Kidney (tissue), 14 donors: ENCODE data around the gene DISC1. TPM values are rescaled to one million over a fixed set of nuclear protein-coding genes. Genes with fewer than 3 reads are reported as not detected.

Source experiments
- DNase-seq, 5 donors: peaks; one replicate each; pipeline ENCODE4 v3.0.0-alpha.2; 2013 to 2020
- FAIRE-seq: peaks from 2 replicates; lab custom pipeline; 2012; peaks lifted over from hg19 to GRCh38; lab: Jason Lieb, UNC
- H3K27ac ChIP-seq, 2 donors: one replicate each; pipeline ENCODE4 v1.7.0; 2013; ENCODE audit warnings: low read depth in 2 of 2, low read length in 2 of 2, inconsistent platforms in 1 of 2
- H3K27me3 ChIP-seq: one replicate; pipeline ENCODE4 v1.7.1; 2013; ENCODE audit warnings: low read length, inconsistent platforms; ENCODE audit not compliant: control insufficient read depth, insufficient read depth
- H3K36me3 ChIP-seq, 3 donors: one replicate each; pipeline versions ENCODE4 v1.7.0 to v1.7.1; 2013; ENCODE audit warnings: low read length in 3 of 3, control low read depth in 1 of 3, inconsistent platforms in 1 of 3; ENCODE audit not compliant: insufficient read depth in 3 of 3, control insufficient read depth in 2 of 3
- H3K4me1 ChIP-seq, 3 donors: one replicate each; pipeline versions ENCODE4 v1.7.0 to v1.7.1; 2013; ENCODE audit warnings: low read length in 3 of 3, inconsistent platforms in 1 of 3, low read depth in 1 of 3; ENCODE audit not compliant: control insufficient read depth in 2 of 3, insufficient read depth in 2 of 3
- H3K4me3 ChIP-seq, 3 donors: one replicate each; pipeline versions ENCODE4 v1.7.0 to v1.8.1; 2013; ENCODE audit warnings: low read length in 3 of 3, control low read depth in 1 of 3, inconsistent platforms in 1 of 3
- H3K9ac ChIP-seq, 3 donors: one replicate each; pipeline versions ENCODE4 v1.7.0 to v1.7.1; 2013; ENCODE audit warnings: low read length in 3 of 3, control low read depth in 1 of 3, inconsistent platforms in 1 of 3
- H3K9me3 ChIP-seq, 3 donors: one replicate each; pipeline versions ENCODE4 v1.7.0 to v1.7.1; 2013; ENCODE audit warnings: low read length in 3 of 3, control low read depth in 1 of 3, inconsistent platforms in 1 of 3; ENCODE audit not compliant: control insufficient read depth in 2 of 3, insufficient read depth in 1 of 3
- intact Hi-C: fragments of 100-400 bp; cut with DNase I; formaldehyde crosslinking; loops from one replicate; pipeline ENCODE4 v1.11.1; 2022
- polyA plus RNA-seq: library from polyadenylated mRNA; stranded (reverse); fragments of 350-450 nt; fragmentation: Illumina TruSeq; extraction: RNeasy Lipid Tissue Mini Kit (QIAGEN cat#74804); gene quantifications from one replicate; pipeline ENCODE4 v1.2.3, GENCODE V29; 2014; ENCODE audit warnings: low read depth, low replicate concordance; ENCODE audit not compliant: insufficient read depth
- total RNA-seq: library from RNA; stranded (reverse); fragmentation: NEBNext Ultra II Directional; extraction: Animal tissue kit (Norgen Biotek cat#: 25700); gene quantifications from one replicate; pipeline ENCODE4 v1.2.1, GENCODE V29; 2021
- TF ChIP-seq, protein P1 (sequence below): IDR thresholded peaks from 3 replicates; pipeline ENCODE4 v1.5.1; 2012; ENCODE audit warnings: mild to moderate bottlenecking, moderate library complexity, borderline replicate concordance; ENCODE audit not compliant: insufficient read depth; ENCODE audit errors: extremely low read depth
- donor health status: control.
- donor health status: control.
- donor health status: control.
- donor health status: control.
- donor health status: control.
- donor health status: DM: yes; HTN: yes; CAD: no.
- donor health status: Normal renal cell carcinoma (clear cell type).

The DISC1 gene
- total and polyA plus RNA-seq, 2 donors from 2014 or later: 0.80 to 15.9 TPM

DNA sequence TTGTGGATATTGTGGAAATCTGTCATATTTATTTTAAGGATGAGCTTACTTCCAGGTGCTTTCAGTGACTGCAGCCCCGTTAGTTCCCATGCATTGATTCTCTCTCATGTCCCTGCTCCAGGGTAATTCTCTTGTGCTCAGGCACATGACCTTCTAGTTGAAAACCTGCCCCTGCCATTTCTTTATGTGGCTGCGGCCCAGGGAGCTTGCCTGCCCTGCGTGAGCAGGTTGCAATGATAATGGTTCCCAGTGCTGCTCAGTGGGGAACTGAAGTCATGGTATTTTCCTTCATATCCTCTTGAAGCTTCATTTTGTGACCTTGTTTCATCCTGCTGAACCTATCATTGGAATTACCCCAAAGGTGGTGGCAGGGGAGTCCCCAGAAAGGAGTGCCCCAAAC is 229.8 kb downstream of the DISC1 start:
- Histone ChIP-seq H3K36me3 (no peaks in the 10 kb centered on the region), H3K4me1 (no peaks in the 10 kb centered on the region), H3K9ac (no peak overlapping the region), H3K9me3 (no peaks in the 10 kb centered on the region), H3K27me3 (no peaks in the 10 kb centered on the region), H3K4me3 (no peak overlapping the region), H3K27ac (no peak overlapping the region)
- TF ChIP-seq, protein P1, sequence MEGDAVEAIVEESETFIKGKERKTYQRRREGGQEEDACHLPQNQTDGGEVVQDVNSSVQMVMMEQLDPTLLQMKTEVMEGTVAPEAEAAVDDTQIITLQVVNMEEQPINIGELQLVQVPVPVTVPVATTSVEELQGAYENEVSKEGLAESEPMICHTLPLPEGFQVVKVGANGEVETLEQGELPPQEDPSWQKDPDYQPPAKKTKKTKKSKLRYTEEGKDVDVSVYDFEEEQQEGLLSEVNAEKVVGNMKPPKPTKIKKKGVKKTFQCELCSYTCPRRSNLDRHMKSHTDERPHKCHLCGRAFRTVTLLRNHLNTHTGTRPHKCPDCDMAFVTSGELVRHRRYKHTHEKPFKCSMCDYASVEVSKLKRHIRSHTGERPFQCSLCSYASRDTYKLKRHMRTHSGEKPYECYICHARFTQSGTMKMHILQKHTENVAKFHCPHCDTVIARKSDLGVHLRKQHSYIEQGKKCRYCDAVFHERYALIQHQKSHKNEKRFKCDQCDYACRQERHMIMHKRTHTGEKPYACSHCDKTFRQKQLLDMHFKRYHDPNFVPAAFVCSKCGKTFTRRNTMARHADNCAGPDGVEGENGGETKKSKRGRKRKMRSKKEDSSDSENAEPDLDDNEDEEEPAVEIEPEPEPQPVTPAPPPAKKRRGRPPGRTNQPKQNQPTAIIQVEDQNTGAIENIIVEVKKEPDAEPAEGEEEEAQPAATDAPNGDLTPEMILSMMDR: no peak
- intact Hi-C loops: no loop called here
- FAIRE-seq (no peak), DNase-seq (no peak)

DNA sequence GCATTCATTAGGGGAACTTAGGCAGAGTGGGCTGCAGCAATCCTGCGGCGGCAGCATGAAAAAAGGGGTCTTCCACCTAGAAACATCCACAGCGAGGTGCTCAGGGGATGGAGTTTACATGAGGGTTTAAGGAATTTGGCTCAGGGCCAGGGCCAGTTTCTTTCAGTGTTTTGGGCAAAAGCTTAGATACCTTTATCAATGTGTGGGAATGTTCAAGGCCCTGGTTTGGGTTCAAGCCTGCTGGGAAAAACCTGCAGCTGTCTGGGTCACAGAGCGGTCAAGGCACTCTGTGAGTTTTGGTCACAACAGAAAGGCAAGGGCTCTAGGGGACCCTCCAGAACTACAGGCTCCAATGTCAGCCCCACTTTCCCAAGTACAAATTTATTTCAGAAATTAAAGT is 230.3 kb downstream of the DISC1 start:
- H3K36me3 ChIP-seq: no peaks in the 10 kb centered on the region
- H3K27ac ChIP-seq: no peak overlapping the region
- H3K9ac ChIP-seq: no peak overlapping the region
- H3K4me1 ChIP-seq: no peaks in the 10 kb centered on the region
- DNase-seq (no peak), FAIRE-seq (no peak)
- intact Hi-C loops: no loop called here
- no peak overlapping the region for H3K4me3 ChIP-seq
- TF ChIP-seq, protein P1: no peak
- H3K9me3 ChIP-seq: no peaks in the 10 kb centered on the region
- no peaks in the 10 kb centered on the region for H3K27me3 ChIP-seq

DNA sequence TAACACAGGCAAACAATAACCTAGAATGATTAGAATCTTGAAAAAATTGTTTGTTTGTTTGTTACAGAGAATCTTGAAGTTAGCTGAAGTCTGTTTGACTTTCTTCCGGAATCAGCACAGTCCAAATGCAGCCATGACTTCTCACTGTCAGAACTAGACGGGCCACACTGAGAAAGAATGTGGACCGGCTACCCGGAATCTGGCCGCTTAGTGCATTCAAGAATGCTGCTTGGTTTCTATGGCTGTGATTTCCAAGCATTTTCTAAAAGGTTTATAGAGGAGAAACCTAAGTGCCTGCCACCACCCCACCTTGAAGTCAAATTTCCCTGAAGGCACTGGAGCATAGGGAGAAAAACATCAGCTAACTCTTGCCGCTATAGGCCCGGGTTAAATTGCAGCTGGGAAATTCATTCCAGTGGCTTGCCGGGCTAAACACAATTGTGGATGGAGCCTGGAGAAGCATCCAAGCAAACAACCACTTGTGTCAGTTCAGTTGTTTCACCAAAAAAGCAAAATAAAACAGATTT is 231.1 kb downstream of the DISC1 start:
- DNase-seq: peak in 4 of 5 donors; percentile 38 to 83 (median 72)
- Histone ChIP-seq H3K9ac (no peak overlapping the region), H3K36me3 (no peaks in the 10 kb centered on the region), H3K9me3 (no peaks in the 10 kb centered on the region), H3K4me3 (no peak overlapping the region), H3K27me3 (no peaks in the 10 kb centered on the region), H3K27ac (no peak overlapping the region), H3K4me1 (no peaks in the 10 kb centered on the region)
- no peak for FAIRE-seq
- TF ChIP-seq, protein P1: no peak
- intact Hi-C loops: no loop called here
